NCI-H2029 (cell line): ENCODE measurements around the gene CCDC134.
A peak's percentile ranks its signal among the peaks of the same experiment; 100 is the strongest.
"Not testable (repeated sequence)": the region's sequence is repeated elsewhere in the genome, so short reads cannot be mapped to it uniquely, and the experiment has no call there.

Experiments used
- DNase-seq: peaks from one replicate; lab custom pipeline; 2025; lab: John Stamatoyannopoulos, UW

The CCDC134 gene

DNA sequence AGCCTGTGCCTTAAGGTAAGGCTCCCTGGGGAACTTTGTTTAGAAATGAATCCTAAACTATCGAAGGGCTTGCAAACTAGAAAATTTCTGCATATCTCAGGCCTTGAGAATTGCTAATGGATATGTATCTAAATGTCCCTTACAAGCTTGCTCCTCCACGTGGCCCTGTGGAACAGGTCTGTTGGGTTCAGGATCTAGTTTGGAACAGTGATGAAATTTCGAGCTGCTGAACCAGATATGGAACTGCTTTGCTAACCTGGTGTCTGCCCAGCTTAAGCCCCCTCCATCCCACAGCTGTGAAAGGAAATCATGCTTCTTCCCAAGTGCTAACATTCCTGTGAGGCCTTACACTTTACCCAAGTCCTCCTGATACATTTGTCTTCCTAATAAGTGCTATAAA is 44.0 kb downstream of the CCDC134 start:
- DNase-seq: no peak

DNA sequence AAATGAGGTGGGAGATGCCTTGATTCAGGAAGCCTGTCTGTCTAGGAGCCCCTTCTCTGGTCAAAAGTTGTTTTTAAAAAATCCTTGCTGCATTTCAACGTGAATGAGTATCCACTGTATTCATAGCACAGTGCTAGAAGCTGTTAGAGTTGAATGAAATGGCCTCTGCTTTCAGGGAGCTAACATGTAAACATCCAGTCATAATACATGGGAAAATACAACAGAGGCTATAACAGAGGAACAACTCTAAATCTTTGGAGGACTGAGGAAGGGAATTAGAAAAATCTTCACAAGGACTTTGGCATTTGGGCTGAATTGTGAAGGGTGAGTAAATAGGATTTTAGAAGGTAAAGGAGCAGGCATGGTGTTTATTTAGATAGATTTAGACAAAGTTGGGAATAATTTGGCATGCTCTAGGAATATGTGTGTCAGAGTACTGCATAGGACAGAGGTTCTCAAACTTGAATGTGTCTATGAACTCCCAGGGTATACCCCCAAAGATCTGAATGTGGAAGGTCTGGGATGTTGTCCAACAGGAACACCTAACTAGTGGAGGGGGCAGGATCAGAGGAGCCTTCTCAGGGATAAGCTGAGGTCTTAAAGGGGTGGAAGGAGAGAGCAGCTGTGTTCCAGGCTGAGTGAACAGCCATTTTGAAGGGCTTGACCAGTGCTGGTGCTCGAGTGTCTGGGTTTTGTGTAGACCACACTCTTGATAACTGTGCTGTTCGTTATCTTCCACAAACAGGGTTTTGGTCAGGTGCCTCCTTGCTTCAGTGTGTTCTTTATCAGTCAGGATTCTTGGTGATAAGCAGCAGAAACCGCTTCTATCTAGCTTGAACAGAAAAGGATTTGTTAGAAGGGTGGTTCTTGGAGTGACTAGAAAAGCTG is 45.1 kb downstream of the CCDC134 start:
- DNase-seq: no peak

DNA sequence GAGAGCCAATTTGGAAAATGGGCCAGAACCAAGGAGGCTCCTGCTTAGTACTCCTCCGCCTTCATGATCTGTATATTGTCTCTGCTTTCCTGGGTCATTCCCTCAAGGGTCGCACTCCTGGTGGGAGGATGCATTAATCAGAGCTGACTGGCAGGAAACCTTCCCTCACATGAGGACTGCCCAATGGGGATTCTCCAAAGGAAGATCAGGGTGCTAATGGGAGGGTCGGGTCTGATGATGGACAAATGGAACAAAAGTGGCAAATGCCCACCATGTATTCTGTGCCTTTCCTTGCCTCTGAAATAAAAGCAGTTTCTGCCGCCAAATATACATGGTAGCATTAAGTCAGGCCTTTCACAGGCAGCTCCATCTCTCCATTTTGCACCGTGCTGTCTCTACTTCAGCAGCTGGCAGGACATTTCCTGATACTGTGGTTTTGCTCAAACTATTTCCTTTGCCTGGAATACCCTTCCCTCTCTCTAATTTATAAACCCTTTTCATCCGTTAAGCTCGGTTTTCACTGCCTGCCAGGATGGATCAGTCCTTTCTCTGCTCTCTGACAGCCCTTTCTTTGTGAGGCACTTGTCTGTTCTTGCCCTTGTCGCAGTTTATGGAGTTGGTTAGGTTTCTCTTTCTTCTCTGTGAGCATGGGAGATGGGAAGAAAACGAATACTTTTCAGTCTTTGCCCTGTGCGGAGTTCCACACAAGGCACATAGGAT is 45.9 kb downstream of the CCDC134 start:
- no peak for DNase-seq

DNA sequence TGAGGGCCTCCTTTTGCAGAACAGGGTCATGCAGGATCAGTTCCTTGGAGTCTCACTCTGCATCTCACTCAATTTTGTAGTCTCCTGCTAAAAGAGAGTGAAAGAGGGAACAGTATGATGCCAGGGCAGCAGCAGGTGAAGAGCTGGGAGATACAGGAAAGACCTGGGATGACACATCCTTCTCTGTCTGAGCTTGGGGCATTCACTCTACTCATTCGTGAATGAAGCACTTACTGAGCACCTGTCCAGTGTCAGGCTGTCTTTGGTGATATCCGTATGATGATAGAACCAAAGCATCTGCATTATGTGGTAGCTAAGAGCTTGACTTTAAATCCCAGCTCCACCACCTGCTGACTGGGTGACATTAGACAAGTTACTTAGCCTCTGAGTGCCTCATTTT is 46.8 kb downstream of the CCDC134 start:
- no peak for DNase-seq

DNA sequence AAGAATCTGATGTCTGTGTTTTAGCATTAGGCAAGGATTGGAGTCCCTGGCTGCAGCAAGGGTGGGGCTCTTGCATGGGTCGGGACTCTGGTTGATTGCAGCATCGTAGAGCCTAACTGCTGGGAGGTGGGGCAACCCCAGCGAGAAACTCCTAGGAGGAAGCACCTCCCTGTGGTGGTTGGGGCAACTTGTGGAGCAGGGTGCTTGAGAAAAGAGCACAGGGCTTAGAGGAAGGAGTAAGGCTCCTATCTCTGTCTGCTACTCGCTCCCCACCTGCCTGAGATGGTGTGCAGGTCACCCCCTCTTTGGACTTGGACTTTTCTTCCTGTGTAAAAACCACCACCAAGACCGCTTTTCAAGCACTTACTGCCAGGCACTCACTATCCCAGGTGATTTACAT is 48.0 kb downstream of the CCDC134 start:
- DNase-seq: no peak

DNA sequence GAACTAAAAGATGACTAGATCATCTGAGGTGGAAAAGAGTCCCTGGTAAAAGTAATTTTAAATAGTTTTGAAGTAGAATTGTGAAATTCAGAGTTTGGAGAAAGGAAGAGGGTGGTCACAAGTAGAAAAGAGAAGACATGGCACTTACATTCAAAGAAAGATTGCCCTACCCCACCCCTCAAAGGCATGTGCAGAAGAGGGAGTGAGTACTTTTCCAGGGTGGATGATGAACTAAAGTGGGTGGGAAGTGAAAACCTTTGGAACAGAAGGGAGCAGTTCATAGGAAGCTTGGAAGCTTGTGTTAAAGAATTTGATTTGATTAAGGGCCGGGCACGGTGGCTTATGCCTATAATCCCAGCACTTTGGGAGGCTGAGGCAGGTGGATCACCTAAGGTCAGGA is 56.0 kb downstream of the CCDC134 start:
- no peak for DNase-seq

DNA sequence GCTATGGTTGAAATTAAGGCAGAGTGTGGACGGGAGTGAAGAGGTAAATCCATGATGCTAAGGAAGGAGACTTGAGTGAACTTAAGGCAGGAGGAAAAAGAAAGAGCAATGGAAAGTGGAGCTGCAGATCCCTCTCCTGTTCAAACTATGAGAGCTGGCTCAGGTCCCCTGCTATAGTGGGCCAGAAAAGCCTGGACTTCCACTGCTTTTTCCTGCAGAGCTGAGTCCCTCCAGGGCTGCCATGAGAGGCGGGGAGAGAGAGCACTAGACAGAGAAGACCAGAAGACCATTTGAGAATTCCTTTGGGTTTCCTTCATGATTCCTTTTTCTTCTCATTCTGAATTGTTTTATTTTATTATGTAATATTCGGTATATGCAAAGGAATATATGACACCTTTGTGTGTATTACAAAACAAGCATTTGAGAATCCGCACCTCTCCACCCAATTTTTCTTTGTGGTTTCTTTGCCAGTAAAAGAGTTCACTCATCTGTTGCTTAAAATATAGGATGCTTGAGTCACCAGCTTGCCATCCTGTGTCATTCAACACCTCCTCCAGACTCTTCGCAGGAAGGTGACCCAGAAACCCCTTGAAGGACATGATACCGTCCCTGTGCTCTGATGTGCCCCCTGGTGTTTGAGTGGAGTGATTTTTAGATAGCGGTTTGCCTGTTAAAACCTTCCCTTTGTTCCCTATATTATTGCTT is 56.8 kb downstream of the CCDC134 start:
- peak; percentile 15 for DNase-seq

DNA sequence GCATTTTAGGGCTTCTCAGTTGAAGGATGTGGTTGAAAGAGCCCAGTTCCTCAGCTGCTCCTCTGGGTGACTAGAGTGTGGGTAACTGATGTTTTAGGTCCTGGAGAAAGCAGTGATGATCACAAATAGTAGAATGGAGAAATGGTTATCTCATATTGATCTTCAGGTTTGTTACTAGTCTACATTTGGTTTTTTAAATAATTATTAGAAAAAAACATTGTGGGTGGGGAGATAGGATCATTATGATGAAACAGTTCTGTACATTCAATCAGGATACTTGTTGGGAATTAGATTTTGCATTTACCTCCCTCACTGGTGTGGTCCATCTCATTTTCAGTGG is 57.4 kb downstream of the CCDC134 start:
- DNase-seq: no peak

DNA sequence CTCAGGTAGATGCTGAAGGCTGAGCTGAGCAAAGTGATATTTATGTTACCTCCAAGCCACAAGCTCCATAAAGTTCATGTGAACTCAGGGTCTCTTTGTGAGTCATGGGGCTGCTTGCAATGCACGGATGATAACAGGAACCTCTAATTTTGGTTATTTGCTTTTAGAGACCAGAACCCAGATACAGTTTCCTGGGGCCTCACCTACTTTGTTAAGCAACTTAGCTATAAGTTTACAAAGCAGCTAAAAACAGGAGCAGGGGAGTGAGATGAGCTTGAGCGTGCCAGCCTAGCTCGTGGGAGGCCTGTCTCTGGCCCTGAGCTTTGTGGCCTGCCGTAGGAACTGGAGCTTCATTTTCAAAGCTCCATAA is 61.7 kb downstream of the CCDC134 start:
- DNase-seq: no peak

DNA sequence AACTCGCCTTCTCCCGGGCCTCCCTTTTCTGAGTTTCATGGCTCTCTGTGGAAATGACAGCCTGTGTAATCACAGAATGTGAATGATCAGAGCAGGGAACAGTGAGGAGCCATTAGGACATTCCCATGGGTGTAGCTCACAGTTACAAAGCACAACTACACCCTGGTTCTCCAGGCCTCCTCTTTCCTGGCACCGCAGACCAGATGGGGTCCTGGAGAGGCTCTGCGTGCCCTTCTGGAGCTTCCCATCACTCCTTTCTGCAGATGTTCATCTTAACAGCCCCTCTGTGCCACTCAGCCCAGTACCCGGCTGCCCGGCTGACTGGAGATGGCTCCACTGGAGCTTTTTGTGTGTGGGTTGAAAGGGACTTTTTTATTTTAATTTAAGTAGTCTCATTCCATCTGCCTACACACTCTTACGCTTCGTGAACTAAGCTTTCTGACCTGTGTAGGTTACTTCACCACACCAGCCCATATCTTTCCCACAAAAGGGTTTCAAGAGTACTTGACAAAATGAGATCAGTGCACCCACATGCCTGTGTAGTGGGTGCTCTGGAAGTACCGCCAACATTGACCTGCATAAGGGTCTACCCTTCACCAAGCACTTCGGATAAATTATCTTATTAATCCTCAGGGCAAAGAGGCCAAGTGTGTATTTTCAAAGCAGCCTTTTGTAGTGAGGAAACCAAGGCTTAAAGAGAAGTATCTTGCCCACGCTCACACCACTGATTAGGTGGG is 62.2 kb downstream of the CCDC134 start:
- peak; percentile 42 for DNase-seq

DNA sequence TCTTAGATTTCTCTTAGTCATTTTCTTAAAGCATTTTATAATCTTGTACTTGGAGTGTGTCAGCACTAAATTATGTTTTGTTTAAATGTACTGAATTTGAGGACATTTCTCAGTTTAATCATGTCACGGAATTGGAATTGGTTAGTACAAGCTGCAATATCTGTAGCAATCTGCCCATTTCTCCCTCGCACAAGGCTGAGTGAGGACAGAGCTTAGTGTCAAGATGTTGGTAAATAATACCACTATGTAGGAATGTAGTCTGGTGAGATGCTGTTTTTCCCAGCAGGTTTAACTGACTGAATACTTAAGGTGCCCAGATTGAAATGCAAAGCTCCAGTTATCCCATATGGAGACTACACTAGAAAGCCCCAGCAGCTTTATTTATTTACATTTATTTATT is 63.0 kb downstream of the CCDC134 start:
- no peak for DNase-seq

DNA sequence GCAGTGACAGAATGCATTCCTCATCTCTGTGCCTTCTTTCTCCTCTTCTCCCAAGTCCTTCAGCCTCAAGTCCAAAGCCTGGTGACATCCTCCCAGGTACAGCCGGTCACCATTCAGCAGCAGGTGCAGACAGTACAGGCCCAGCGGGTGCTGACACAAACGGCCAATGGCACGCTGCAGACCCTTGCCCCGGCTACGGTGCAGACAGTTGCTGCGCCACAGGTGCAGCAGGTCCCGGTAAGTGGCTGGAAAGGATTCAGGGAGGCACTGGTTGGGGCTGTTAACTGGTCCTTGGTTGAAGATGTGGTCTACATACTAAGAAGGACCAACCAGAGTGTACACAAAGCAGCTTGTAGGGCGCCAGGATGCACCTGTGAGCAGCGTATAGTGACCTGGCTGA is 68.1 kb downstream of the CCDC134 start:
- DNase-seq: no peak

DNA sequence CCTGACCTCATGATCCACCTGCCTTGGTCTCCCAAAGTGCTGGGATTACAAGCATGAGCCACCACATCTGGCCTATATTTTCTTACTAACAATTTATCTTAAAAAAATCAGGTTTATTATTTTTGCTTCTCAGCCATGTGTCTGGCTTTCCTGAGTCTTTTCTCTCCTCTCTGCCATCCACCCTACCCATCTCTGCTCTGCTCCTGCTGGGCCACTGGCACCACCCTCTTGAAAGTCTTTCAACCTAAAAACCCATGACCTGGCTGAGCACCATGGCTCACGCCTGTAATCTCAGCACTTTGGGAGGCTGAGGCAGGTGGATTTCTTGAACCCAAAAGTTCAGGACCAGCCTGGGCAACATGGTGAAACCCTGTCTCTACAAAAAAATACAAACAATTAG is 69.6 kb downstream of the CCDC134 start:
- not testable (repeated sequence) for DNase-seq

DNA sequence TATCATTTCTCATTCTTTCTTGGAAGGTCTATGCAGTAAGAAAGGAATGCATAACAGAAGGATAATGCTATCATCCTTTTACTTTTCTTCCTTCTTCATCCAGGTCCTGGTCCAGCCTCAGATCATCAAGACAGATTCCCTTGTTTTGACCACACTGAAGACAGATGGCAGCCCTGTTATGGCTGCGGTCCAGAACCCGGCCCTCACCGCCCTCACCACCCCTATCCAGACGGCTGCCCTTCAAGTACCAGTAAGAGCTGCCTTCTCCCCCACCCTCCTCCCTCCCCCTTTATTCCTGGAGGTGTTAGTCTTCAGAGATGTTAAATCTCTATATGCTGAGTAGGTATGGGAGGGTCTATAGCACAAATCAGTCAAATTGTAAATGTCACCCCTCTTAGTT is 70.3 kb downstream of the CCDC134 start:
- no peak for DNase-seq

DNA sequence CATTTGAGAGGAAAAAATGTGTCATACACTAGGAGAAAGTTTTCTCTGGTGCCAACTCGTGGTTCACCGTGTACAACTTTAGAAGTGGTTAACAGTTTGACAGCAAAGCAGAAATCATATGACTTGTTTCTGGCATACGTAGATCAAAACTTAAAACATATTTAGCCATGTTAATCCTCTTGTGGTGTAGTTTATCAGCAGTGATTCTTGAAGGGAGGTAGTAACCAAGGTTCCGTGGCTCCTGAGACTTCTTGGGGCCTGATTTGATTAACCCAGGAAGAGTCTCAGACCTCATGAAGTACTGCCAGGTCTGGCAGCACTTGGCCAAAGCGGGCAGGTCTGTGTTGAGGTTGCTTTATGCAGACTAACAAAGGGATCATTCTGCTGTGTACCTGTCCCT is 72.9 kb downstream of the CCDC134 start:
- DNase-seq: no peak

DNA sequence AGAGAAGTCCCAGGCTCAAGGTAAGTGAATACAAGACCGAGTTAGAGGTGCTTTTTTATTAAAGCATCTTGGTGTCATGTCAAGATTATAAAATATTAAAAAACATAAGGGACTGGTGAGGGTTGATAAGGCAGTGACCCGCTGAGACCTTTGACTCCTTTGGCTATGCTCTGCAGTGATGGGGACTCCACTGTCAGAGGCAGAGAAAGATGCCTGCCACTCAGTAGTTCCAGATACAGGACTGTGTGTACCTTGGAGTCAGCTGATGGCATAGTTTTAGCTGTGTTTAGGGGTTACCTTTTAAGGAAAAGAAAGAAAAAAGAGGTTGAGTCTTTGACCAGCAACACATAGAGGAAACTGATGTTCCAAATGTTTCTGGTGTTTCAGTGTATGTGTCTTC is 73.6 kb downstream of the CCDC134 start:
- DNase-seq: no peak

DNA sequence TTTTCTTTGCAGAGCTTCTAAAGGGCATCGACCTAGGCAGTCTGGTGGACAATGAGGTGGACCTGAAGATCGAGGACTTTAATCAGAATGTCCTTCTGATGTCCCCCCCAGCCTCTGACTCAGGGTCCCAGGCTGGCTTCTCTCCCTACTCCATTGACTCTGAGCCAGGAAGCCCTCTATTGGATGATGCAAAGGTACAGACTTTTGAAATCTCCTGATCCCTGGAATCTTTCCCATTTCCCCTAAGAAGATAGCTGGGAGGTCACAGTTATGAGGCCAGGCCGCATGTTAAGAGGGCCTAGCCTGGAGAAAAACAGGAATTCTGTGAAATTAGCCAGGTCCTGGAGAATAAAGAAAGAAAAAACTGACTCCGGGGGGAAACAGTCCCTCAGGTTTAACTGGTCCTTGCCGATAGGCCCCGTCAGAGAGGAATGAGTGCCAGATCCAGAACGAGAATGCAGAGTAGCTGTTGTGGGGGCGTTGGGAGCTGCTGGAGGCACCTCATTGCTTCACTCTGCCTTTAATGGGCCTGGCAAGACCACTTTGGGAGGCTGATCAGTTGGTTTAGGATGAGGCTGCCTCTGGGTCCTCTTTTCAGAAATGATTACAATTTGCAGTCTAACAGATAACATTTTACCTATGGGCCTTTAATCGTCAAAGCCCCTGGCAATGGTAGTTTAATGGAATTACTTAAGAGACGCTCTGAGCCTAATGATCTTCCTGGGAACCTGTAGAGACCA is 75.2 kb downstream of the CCDC134 start:
- no peak for DNase-seq
